CD4-positive, alpha-beta T cell treated with Interleukin-10 for 1 hour (primary cell): ENCODE data around the gene REXO1.
A peak's percentile ranks its signal among the peaks of the same experiment; 100 is the strongest.
"Not testable (repeated sequence)": the region's sequence is repeated elsewhere in the genome, so short reads cannot be mapped to it uniquely, and the experiment has no call there.

ENCODE experiments used
- DNase-seq: peaks from one replicate; pipeline ENCODE4 v3.0.0-alpha.2; 2020

The REXO1 gene, protein sequence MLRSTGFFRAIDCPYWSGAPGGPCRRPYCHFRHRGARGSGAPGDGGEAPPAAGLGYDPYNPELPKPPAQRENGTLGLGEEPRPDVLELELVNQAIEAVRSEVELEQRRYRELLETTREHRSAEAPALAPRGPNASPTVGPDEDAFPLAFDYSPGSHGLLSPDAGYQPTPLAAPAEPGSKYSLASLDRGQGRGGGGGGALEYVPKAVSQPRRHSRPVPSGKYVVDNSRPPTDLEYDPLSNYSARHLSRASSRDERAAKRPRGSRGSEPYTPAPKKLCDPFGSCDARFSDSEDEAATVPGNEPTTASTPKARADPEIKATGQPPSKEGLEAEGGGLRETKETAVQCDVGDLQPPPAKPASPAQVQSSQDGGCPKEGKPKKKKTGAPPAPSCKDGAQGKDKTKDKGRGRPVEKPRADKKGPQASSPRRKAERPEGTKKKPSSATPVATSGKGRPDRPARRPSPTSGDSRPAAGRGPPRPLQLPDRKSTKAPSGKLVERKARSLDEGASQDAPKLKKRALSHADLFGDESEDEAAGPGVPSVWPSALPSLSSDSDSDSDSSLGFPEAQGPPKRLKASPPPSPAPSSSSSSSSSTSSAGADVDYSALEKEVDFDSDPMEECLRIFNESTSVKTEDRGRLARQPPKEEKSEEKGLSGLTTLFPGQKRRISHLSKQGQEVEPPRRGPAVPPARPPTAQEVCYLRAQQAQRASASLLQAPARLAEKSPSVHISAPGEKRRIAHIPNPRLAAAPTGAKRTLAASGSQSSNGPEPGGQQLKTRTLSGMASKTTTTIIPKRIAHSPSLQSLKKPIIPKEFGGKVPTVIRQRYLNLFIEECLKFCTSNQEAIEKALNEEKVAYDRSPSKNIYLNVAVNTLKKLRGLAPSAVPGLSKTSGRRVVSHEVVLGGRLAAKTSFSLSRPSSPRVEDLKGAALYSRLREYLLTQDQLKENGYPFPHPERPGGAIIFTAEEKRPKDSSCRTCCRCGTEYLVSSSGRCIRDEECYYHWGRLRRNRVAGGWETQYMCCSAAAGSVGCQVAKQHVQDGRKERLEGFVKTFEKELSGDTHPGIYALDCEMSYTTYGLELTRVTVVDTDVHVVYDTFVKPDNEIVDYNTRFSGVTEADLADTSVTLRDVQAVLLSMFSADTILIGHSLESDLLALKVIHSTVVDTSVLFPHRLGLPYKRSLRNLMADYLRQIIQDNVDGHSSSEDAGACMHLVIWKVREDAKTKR

DNA sequence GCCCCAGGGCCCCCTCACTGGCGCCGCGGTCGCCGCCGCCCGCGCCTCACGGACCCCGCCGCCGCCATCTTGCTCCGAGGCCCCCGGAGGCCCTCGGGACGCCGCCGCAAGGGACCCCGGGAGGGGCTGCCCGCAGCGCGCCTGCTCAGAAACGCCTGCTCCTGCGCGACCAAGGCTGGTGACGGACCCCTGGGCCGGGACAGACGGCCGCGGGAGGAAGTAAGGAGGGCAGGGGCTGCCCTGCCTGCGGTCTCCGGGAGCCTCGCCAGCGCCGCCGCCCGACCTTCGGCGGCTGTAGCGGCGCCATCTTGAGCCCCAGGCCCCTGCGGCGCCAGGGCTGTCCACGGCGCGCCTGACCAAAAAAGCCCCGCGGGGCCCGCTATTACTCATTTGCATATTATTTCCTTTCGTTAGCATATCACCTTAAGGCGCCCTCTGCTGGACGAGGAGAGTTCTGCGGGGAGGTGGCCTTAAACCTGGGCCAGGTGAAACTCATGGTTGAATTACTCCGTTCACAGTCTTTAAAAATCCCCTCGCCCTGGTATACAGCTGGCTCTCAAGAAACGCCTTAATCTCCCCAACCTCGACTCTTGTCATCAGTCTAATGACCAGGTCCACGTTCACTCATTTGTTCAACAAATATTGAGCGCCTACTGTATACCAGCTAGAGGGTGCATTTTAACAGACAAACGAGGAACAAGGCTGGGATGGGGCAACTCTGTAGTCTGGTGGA is at the start of gene REXO1:
Gene REXO1, minus strand, starts transcription at position 85 of the 733 bp plus-strand sequence. CDS start 125 bp downstream, outside the sequence.
- DNase-seq = peak; percentile 98

DNA sequence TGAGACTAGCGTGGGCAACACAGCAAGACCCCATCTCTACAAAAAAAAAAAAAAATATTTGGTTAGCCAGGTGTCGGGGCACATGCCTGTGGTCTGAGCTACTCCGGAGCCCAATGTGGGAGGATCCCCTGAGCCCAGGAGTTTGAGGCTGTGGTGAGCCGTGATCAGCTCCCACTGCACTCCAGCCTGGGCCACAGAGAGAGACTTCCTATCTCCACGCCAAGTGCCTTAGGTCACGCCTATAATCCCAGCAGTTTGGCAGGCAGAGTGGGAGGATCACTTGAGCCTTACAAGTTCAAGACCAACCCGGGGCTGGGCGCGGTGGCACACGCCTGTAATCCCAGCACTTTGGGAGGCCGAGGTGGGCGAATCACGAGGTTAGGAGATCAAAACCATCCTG is 48.2 kb upstream of the REXO1 start:
- DNase-seq = no peak

DNA sequence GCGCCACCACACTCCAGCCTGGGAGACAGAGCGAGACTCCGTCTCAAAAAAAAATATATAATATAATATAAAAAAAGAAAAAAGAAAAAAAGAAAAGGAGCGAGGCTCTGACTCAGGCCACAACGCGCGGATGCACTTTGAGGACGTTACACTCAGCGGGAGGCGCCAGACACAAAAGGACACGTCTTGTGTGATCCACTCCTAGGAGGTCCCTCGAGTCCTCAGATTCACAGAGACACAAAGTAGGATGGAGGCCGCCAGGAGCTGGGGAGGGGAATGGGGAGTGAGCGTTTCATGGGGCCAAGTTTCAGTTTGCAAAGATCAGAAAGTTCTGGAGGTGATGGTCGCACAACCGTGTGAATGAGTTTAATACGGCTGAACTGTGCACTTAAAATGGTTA is 45.5 kb upstream of the REXO1 start:
- no peak for DNase-seq

- DNase-seq = no peak
Observed at GRCh38 chr19:1889907-1890306, 41.6 kb upstream of the REXO1 start.

DNA sequence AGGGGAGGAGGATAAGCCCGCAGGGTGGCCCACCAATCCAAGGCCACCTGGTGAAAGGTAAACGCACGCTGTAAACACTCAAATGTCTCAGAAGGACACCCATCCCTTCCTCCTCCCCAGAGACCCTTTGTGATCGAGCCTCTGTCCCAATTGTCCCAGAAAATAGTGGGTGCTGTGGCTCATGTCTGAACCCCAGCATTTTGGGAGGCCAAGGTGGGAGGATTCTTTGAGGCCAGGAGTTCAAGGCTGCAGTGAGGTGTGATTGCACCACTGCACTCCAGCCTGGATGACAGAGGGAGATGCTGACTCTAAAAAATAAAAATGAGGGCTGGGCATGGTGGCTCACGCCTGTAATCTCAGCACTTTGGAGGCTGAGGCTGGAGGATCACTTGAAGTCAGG is 40.1 kb upstream of the REXO1 start:
- no peak for DNase-seq

DNA sequence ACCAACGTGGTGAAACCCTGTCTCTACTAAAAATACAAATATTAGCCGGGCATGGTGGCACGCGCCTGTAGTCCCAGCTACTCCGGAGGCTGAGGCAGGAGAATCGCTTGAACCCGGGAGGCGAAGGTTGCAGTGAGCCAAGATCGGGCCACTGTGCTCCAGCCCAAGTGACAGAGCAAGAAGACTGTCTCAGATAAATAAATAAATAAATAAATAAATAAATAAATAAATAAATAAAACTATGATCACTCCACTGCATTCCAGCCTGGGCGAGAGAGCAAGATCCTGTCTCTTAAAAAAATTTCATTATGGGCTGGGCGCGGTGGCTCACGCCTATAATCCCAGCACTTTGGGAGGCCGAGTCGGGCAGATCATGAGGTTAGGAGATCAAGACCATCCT is 38.1 kb upstream of the REXO1 start:
- not testable (repeated sequence) for DNase-seq

DNA sequence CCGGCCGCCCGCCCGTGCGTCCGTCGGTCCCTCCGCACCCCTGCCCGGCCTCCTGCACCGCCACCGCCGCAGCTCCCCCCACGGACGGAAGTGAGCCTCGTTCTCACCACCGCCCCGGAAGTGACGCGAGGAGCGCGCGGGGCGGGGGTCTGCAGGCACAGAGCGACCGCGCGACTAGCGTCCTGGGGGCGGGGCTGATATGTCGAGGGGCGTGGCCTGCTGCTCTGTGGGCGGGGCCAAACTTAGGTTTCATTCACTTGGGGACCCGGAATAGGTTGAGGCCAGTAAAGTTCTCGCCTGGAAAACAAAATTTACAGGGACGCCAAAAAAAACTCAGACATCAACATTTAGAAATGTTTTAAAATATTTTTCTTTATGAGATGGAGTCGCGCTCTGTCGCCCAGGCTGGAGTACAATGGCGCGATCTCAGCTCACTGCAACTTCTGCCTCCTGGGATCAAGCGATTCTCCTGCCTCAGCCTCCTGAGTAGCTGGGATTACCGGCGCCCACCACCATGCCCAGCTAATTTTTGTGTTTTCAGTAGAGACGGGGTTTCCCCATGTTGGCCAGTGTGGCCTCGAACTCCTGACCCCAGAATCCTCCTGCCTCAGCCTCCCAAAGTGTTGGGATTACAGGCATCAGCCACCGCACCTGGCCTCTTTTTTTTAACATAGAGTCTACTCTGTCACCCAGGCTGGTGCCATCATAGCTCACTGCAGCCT is 37.3 kb upstream of the REXO1 start, which contains the start of gene ABHD17A:
Gene ABHD17A, minus strand, starts transcription at position 99 of the 722 bp plus-strand sequence. CDS start 3,930 bp downstream, outside the sequence.
- DNase-seq = peak; percentile 95

- no peak for DNase-seq
Observed at GRCh38 chr19:1884719-1885334, 36.5 kb upstream of the REXO1 start.

DNA sequence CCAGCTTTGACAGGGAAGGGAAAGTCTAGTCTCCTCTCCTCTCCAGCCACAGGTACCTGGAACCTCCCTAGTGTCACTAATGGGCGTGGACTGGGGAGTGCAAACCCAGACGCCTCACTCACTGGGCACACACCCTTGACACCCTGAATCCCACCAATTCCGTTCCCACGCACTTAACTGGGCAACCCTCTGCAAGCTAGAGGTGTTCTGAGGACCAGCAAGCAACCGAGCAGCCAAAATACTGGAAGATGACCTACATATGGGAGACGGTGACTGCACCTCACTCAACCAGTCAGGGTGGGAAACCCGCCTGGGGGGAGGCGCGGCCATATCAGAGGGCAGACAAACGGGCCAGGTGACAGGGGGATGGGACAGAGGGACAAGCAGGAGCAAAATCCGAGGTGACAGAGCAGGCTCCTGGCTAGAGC is 36.0 kb upstream of the REXO1 start:
- peak; percentile 72 for DNase-seq

DNA sequence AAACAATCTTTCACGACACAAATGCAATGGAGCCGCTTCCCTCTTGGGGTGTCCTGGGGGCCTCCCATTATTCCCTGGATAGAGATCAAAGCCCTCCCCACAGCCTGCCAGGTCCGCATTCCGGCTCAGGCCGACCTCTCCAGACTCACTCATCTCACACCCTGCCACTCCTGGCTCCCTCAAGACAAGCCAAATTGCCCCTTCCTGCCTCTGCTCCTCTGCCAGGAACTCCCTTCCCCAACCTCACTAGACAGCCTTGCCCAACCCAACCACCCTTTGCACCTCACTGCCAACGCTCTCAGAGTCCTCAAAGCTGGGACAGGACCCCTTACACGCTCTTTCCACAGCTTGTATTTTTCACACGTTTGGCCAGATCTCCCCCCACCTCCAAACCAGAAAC is 35.5 kb upstream of the REXO1 start:
- peak; percentile 44 for DNase-seq

- peak; percentile 28 for DNase-seq
Observed at GRCh38 chr19:1882786-1883692, 34.8 kb upstream of the REXO1 start.

DNA sequence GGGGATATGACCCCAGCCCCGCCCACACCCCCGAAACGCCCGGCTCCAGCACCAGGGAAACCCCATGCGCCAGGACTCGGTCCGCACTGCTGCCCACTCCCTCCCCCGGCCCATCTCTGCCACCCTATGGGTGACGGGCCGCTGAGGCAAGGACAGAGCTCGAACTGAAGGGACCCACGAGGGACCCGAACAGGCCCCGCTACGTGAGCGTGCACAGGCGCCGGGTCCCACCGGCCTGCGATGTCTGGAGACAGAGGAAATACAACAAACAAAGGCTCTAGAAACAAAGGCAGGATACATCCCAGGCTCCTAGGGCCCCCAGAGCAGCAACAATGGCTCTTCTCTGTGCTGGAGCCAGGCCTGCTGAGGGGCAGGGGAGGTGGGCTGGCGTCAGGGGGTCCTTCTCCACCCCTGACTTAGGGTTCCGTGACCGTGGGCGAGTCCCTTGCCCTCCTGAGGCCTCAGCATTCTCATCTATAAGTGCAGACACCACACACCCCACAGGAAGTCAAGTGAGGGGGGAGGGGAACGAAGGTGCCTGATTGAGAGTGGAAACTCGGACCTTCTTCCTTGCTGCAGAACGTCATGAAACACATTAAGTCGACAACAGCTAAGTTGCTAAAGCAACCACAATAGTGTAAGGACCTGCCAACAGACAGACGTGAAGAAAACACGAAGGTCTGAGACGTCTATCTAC is 34.0 kb upstream of the REXO1 start:
- peak; percentile 90 for DNase-seq

- DNase-seq = not testable (repeated sequence)
Observed at GRCh38 chr19:1881393-1882088, 33.3 kb upstream of the REXO1 start.

- no peak for DNase-seq
Observed at GRCh38 chr19:1880611-1881392, 32.5 kb upstream of the REXO1 start.

GRCh38 chr19:1879982-1880381 is 31.7 kb upstream of the REXO1 start:
- DNase-seq = not testable (repeated sequence)

GRCh38 chr19:1878583-1878982 is 30.3 kb upstream of the REXO1 start:
- not testable (repeated sequence) for DNase-seq

DNA sequence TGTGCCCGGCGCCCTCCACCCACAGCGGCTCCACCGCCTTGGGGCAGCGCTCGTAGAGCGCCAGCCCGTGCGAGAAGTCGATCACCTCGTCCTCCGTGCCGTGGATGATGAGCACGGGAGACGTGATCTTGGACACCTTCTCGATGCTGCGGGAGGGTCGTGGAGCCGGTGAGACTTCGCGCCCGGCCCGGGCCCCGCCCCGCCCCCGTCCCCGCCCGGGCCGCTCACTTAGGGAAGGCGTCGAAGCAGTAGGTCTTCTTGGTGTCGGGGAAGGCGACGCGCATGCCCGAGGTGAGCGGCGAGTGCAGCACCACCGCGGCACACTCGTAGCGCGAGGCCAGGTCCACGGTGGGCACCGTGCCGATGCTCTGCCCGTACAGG is 29.0 kb upstream of the REXO1 start:
- not testable (repeated sequence) for DNase-seq
